ENCODE results near the gene GSK3A.

GSK3A gene

GRCh38 chr19:42225718-42226292, 16.6 kb downstream of the GSK3A start:
- DNase-seq (ENCODE audit: low read depth), result no peak

- DNase-seq (ENCODE audit: low read depth), result no peak
These were observed 17.3 kb downstream of the GSK3A start for GRCh38 chr19:42224940-42225717.

- no peak for DNase-seq (ENCODE audit: low read depth)
These were observed 21.7 kb downstream of the GSK3A start for GRCh38 chr19:42220751-42221097.

- peak; percentile 98 for DNase-seq (ENCODE audit: low read depth)
These were observed 22.3 kb downstream of the GSK3A start, which contains the start of gene ZNF526 for GRCh38 chr19:42219812-42220750. ZNF526 (plus strand) TSS chr19:42220312; CDS start chr19:42224404, 4,092 bp downstream.

DNA sequence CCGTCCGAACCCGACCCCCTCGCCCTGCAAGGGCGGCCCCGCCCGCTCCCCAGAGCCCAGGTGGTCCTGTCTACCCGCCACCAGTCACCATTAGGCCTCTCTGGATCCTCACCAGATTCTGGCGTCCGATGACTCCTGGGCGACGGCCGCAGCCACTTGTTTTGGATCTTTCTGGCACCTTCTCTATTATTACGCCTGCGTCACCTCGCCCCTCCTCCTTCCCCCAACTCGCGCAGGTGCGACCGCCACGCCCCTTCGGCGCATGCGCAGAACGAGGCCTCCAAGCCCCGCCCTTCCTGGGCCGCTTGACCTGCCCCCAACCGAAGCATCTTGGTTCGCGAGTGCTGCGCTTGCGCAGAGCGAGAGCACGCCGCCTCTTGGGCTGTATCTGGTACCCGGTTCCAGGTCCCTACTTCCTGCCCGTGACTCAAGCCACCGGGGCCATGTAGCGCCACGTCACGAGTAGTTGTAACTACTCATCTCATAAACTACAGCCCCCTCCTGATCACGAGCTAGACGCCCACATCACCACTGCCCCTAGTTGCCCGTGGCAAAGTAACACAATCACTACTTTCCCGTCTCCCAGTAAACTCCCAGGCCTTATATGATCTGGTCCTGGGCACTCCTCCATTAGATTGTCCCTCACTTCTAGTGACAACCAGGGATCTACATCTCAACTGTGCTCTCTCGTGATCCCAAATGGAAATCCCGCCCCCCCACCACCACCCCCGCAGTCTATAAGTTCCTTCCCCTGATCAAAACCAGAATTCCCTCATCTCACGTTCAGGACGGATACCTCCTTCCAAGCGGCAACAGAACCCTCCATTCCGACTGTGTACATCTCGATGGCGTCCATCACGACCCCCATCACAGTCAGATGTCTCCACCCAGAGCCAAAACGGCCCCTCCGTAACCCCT, 24.6 kb downstream of the GSK3A start, which contains the start of gene DEDD2:
Gene DEDD2 (minus strand): TSS at position 158 of the 918 bp plus-strand sequence. CDS start 670 bp downstream, outside the sequence.
- peak; percentile 95 for DNase-seq (ENCODE audit: low read depth)

DNA sequence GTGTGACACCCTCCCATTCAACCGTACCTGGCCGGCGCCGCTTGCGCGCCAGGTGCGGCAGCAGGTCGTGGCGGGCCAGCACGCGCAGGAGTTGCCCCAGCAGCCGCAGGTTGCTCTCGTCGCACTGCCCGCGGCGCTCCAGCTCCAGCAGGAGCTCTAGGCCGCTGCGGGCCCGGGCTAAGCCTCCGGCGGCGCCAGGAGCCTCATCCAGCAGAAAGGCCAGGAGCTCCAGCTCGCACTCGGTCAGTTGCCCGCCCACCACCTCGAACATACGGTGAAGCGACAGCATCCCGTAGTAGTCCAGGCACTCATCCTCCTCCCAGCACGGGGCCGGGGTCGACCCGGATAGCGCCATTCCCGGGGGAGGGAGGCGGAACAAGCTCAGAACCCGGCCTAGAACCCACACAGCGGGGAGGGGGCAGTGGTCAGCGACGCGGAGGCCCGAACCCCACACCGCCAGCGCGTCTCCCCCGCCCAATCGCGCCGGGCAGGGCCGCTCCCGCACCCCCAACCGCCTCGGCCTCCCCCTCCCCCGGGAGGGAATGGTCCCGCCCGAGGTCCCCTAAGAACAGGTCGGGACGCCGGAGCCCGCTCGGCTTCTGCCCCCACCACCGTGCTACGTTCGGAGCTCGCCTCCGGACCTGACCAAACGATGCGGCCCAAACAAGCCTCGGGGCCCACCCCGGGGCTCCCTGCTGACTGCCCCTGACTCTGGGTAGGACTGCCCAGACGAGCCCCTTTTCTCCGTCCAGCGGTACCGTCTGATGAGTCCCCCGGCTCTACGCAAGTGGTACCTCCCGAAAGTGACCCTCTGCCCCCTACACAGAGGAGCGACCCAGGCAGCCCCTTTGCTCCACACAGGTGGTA, 25.5 kb downstream of the GSK3A start:
- peak; percentile 41 for DNase-seq (ENCODE audit: low read depth)

GRCh38 chr19:42214810-42215485, 27.5 kb downstream of the GSK3A start:
- no peak for DNase-seq (ENCODE audit: low read depth)

GRCh38 chr19:42212886-42213285, 29.5 kb downstream of the GSK3A start:
- DNase-seq (ENCODE audit: low read depth), result no peak

DNA sequence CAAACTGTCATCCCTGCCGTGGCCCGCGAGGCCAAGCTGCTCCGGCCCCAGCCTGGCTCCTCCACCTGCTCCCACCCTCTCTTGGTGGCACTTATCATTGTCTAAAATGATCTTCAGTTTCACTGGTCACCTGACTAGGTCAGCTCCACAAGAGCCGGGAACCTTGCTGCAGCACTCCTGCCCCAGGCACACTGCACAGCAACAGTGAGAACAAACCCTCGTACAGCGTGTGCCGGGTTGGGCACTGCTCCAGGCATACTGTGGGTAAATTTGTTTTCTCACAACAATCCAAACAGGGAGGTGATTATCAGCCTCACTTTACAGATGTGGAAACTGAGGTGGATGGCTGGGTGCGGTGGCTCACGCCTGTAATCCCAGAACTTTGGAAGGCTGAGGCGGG, 33.8 kb downstream of the GSK3A start:
- no peak for DNase-seq (ENCODE audit: low read depth)

DNA sequence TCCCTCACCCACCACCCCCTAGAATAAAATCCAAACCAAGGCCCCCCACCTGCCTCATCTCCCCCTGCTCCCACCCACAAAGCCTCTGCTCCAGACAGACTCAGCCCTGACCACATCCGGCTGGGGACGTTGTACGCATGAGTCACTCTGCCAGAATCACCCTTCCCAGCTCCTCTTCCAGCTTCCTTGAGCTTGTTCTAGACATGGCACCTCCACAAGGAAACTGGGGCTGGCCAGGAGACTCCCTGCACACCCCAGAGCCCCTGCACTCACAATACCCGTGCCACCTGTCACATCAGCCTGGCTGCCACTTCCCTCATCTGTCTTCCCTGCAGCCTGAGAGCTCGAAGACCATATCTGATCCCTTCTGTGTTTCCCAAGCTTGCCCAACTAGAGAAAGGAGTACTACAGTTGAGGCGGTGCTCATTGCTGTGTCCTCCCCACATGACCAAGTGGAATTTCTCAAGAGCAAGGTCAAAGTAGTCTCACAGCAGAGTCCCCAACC, 34.6 kb downstream of the GSK3A start:
- DNase-seq (ENCODE audit: low read depth), result peak; percentile 90

DNA sequence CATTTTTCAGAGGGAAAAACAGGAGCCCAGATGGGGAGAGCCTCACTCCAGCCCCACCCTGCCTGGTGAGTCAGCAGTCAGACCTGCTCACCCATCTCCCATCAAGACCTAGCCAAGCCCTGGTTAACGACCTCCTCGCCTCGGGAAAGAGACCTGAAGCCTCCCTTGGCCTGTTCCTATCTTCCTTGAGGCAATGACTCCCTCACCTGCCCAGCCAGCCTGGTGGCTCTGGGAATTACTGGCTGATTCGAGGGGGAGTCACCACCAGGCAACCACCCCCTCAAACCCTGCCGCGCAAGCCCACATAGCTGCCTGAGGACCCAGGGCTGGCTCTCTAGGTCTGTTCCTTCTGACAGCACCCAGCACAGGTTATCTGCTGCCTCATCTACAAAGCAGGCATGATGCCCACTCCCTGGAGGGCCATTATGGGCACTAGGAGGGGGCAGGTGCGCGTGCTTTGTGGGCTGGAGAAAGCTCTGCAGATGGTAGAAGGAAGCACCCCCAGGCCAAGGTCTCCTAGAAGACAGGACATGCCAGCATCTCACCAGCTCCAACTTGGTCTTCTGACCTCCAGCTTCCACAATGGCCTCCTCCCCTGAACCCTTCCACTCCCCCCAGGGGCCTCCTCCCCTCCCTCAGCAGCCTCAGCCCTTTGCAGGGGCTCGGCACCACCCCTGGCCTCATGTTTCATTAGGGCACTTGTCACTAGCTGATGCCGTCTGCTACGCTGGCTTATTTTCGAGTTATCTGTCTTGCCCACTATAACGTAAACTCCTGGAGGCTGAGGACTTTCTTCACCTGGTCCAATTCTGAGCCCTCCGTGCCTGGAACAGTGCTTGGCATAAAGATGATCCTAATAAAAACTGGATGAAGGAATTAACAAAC, 35.3 kb downstream of the GSK3A start:
- peak; percentile 62 for DNase-seq (ENCODE audit: low read depth)

- no peak for DNase-seq (ENCODE audit: low read depth)
These were observed 37.7 kb downstream of the GSK3A start for GRCh38 chr19:42204664-42205063.

DNA sequence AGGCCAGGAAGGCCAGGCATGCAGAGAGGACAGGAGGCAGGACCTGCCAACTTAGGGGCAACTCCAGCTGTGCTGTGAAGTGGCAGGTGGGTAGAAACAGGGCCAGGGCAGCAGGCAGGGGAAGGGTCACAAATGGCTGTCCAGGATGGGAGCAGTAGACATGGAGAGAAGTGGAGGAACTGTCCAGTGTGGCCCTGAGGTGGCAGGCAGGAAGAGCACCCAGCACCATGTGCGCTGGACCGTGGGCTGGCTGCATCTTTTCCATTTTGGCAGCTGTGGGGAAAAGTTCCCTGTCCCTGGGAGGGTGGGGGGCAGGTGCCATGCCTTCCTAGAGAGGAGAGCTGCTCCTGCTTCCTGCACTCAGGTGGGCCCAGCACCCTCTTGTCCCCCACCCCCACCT, 38.7 kb downstream of the GSK3A start:
- no peak for DNase-seq (ENCODE audit: low read depth)

- DNase-seq (ENCODE audit: low read depth), result no peak
These were observed 40.0 kb downstream of the GSK3A start for GRCh38 chr19:42202290-42202880.

- no peak for DNase-seq (ENCODE audit: low read depth)
These were observed 40.7 kb downstream of the GSK3A start for GRCh38 chr19:42201489-42202289.

GRCh38 chr19:42200116-42200715, 42.2 kb downstream of the GSK3A start:
- DNase-seq (ENCODE audit: low read depth), result no peak

Data from iris pigment epithelial cell (primary cell).